ENCODE measurements around the gene ILDR1. TPM values are rescaled to one million over a fixed set of nuclear protein-coding genes. Genes with fewer than 3 reads are reported as not detected.

The ILDR1 gene
- total and polyA plus RNA-seq, 2 experiments from 2014 or later, result 0.66 to 0.97 TPM

- Histone ChIP-seq H3K36me3 (ENCODE audit: insufficient read depth) (no peaks in the 10 kb centered on the region), H3K27ac (ENCODE audit: low read depth) (no peak overlapping the region)
These were observed 42.3 kb upstream of the ILDR1 start for GRCh38 chr3:122064326-122064725.

More at GRCh38 chr3:122064326-122064725, 42.3 kb upstream of the ILDR1 start:
- no peaks in the 10 kb centered on the region for H3K9me3 Mint-ChIP-seq
- Histone ChIP-seq H3F3A (replicated peaks; ENCODE audit: low read depth) (no peaks in the 10 kb centered on the region), H3K27me3 (ENCODE audit: insufficient read depth) (no peaks in the 10 kb centered on the region), H3K4me1 (ENCODE audit: insufficient read depth) (peaks cover 12% of the 10 kb centered on the region), H3K4me3 (no peak overlapping the region), H4K20me1 (replicated peaks; ENCODE audit: insufficient read depth) (no peaks in the 10 kb centered on the region), H2AFZ (no peak overlapping the region), H3K4me2 (no peak overlapping the region), H3K9me2 (ENCODE audit: insufficient read depth) (no peaks in the 10 kb centered on the region), H3K79me2 (replicated peaks; ENCODE audit: insufficient read depth) (no peaks in the 10 kb centered on the region)
- no peak for TF ChIP-seq STAT1 (IDR thresholded peaks at IDR 0.05; ENCODE audit: unreplicated experiment)
- TF ChIP-seq, protein P1, sequence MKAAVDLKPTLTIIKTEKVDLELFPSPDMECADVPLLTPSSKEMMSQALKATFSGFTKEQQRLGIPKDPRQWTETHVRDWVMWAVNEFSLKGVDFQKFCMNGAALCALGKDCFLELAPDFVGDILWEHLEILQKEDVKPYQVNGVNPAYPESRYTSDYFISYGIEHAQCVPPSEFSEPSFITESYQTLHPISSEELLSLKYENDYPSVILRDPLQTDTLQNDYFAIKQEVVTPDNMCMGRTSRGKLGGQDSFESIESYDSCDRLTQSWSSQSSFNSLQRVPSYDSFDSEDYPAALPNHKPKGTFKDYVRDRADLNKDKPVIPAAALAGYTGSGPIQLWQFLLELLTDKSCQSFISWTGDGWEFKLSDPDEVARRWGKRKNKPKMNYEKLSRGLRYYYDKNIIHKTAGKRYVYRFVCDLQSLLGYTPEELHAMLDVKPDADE (IDR thresholded peaks at IDR 0.05), result no peak
- no peak for TF ChIP-seq POLR2AphosphoS5 (IDR thresholded peaks at IDR 0.05; ENCODE audit: low read depth)
- TF ChIP-seq, protein P2, sequence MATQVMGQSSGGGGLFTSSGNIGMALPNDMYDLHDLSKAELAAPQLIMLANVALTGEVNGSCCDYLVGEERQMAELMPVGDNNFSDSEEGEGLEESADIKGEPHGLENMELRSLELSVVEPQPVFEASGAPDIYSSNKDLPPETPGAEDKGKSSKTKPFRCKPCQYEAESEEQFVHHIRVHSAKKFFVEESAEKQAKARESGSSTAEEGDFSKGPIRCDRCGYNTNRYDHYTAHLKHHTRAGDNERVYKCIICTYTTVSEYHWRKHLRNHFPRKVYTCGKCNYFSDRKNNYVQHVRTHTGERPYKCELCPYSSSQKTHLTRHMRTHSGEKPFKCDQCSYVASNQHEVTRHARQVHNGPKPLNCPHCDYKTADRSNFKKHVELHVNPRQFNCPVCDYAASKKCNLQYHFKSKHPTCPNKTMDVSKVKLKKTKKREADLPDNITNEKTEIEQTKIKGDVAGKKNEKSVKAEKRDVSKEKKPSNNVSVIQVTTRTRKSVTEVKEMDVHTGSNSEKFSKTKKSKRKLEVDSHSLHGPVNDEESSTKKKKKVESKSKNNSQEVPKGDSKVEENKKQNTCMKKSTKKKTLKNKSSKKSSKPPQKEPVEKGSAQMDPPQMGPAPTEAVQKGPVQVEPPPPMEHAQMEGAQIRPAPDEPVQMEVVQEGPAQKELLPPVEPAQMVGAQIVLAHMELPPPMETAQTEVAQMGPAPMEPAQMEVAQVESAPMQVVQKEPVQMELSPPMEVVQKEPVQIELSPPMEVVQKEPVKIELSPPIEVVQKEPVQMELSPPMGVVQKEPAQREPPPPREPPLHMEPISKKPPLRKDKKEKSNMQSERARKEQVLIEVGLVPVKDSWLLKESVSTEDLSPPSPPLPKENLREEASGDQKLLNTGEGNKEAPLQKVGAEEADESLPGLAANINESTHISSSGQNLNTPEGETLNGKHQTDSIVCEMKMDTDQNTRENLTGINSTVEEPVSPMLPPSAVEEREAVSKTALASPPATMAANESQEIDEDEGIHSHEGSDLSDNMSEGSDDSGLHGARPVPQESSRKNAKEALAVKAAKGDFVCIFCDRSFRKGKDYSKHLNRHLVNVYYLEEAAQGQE (IDR thresholded peaks at IDR 0.05; ENCODE audit: unreplicated experiment), result no peak
- TF ChIP-seq CTCF (conservative IDR thresholded peaks at IDR 0.05; ENCODE audit: low read depth in 2 of 2), result no peak
- no peak for TF ChIP-seq ZNF331 (CRISPR knock-in tag; IDR thresholded peaks at IDR 0.05; ENCODE audit: low read depth)
- TF ChIP-seq CREB1 (CRISPR knock-in tag; IDR thresholded peaks at IDR 0.05; ENCODE audit: low read depth), result no peak
- no peak for TF ChIP-seq EZH2phosphoT487 (IDR thresholded peaks at IDR 0.05; ENCODE audit: unreplicated experiment)
- TF ChIP-seq ZNF114 (CRISPR knock-in tag; IDR thresholded peaks at IDR 0.05), result no peak
- TF ChIP-seq EZH2 (IDR thresholded peaks at IDR 0.05; ENCODE audit: low read depth, unreplicated experiment), result no peak
- H3K4me1 Mint-ChIP-seq, result peaks cover 7% of the 10 kb centered on the region
- ATAC-seq (no peak), DNase-seq (ENCODE audit: low spot score) (no peak)
- H3K4me3 Mint-ChIP-seq, result no peak overlapping the region
- H3K36me3 Mint-ChIP-seq (ENCODE audit: low read depth), result no peaks in the 10 kb centered on the region
- no peaks in the 10 kb centered on the region for H3K27me3 Mint-ChIP-seq (ENCODE audit: insufficient read depth, low read depth, poor library complexity)
- no peak overlapping the region for H3K27ac Mint-ChIP-seq
